Left lung (tissue), 10 donors: ENCODE results near the gene CACNB1. TPM values are rescaled to one million over a fixed set of nuclear protein-coding genes. Genes with fewer than 3 reads are reported as not detected.
A peak's percentile ranks its signal among the peaks of the same experiment; 100 is the strongest.

Experiments
- ATAC-seq: fragments of 200-7000 bp; cut with Tn5 transposase; one replicate; pipeline ENCODE4 v1.9.1; 2020; ENCODE audit warnings: moderate library complexity
- DNase-seq, 4 donors: peaks; one replicate each; pipeline ENCODE4 v3.0.0-alpha.2; 2013 to 2020
- H3K27ac ChIP-seq, 2 donors: fragments of 200-600 bp; sonication (generic) in 1 of 2; one replicate each; pipeline versions ENCODE4 v1.5.0 to v1.8.0; 2020 to 2021
- H3K27me3 ChIP-seq, 2 donors: fragments of 200-600 bp; sonication (generic) in 1 of 2; one replicate each; pipeline versions ENCODE4 v1.5.0 to v1.8.0; 2020 to 2021
- H3K36me3 ChIP-seq, 2 donors: fragments of 200-600 bp; sonication (generic) in 1 of 2; one replicate each; pipeline versions ENCODE4 v1.5.0 to v1.8.0; 2020 to 2021
- H3K4me1 ChIP-seq, 2 donors: fragments of 200-600 bp; one replicate each; pipeline ENCODE4 v1.8.0; 2021
- H3K4me3 ChIP-seq, 2 donors: fragments of 200-600 bp; sonication (generic) in 1 of 2; one replicate each; pipeline versions ENCODE4 v1.5.0 to v1.8.0; 2020 to 2021; ENCODE audit warnings: mild to moderate bottlenecking in 1 of 2
- H3K9me3 ChIP-seq, 2 donors: fragments of 200-600 bp; sonication (generic) in 1 of 2; one replicate each; pipeline versions ENCODE4 v1.5.0 to v1.8.0; 2020 to 2021
- intact Hi-C, 2 donors: fragments of 100-400 bp; cut with DNase I; formaldehyde crosslinking; loops; one replicate each; pipeline versions ENCODE4 v1.11.2 to v1.14.2; 2022
- polyA plus RNA-seq, 6 donors: library from polyadenylated mRNA; unstranded; fragments of 120-200 nt; gene quantifications; one replicate each; pipeline ENCODE4 v1.2.1, GENCODE V29; 2013; ENCODE audit not compliant: insufficient read length in 6 of 6
- total RNA-seq, 2 donors: library from RNA; stranded (reverse); fragmentation: NEBNext Ultra II Directional; extraction: Animal tissue kit (Norgen Biotek cat#: 25700); gene quantifications; one replicate each; pipeline ENCODE4 v1.2.1, GENCODE V29; 2021
- TF ChIP-seq, protein P1 (sequence below), 2 donors: fragments of 200-600 bp; sonication (generic) in 1 of 2; IDR thresholded peaks; one replicate each; pipeline versions ENCODE4 v1.5.0 to v1.8.0; 2021; ENCODE audit warnings: antibody characterized with exemption in 2 of 2
- donor health status: DM: no; HTN: yes; CAD: no.
- donor health status: DM: no; HTN: no; CAD: no.

The CACNB1 gene
- total and polyA plus RNA-seq, 8 donors: 9.4 to 31.4 (median 13.3) TPM

DNA sequence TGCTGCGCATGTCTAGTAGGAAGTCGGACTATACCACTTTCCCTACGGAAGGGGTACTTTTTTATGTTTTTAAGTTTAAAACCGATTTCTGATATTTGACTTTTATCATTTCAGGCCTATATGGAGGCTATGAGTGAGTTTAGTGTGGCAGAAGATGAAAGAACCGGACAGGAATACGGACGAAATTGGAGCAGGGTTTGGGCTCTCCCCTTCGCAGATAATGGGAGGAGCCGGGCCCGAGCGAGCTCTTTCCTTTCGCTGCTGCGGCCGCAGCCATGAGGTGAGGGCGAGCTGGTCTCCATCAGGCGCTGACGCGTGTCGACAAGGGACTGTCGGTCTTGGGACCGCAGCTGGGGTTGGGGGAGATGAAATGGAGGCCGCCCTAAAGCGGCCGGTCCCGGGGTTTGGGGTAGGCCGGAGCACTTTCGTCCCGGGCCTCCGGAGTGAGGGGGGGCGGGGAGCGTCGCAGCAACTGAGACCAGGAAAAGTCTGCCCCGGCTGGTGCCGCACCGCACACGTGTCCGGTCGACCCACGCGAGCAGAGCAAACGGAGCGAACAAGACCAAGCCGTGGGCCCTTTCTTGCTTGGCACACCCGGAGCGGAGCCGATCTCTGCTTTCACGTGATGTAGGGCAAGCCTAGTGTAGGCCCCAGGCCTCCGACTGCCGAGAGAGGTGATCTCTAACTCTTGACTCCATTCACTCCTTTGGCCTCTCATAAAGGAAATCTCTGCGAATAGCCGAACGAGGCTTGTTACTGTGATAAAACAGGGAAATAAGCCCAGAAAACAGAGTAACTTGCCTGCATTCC is 2.8 kb upstream of the CACNB1 start, which contains the start of gene RPL19:
Gene RPL19, plus strand, starts transcription at position 214 of the 810 bp plus-strand sequence. Its CDS starts 62 bp downstream, at position 276.
- TF ChIP-seq, protein P1, sequence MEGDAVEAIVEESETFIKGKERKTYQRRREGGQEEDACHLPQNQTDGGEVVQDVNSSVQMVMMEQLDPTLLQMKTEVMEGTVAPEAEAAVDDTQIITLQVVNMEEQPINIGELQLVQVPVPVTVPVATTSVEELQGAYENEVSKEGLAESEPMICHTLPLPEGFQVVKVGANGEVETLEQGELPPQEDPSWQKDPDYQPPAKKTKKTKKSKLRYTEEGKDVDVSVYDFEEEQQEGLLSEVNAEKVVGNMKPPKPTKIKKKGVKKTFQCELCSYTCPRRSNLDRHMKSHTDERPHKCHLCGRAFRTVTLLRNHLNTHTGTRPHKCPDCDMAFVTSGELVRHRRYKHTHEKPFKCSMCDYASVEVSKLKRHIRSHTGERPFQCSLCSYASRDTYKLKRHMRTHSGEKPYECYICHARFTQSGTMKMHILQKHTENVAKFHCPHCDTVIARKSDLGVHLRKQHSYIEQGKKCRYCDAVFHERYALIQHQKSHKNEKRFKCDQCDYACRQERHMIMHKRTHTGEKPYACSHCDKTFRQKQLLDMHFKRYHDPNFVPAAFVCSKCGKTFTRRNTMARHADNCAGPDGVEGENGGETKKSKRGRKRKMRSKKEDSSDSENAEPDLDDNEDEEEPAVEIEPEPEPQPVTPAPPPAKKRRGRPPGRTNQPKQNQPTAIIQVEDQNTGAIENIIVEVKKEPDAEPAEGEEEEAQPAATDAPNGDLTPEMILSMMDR (IDR thresholded peaks at IDR 0.05): no peak
- Histone ChIP-seq H3K4me3 (peak within 1 kb of the TSS; percentile 93 to 98), H3K9me3 (no peaks in the 10 kb centered on the region), H3K36me3 (peaks cover 4 to 41% of the 10 kb centered on the region in 2 donors), H3K4me1 (peaks cover 26 to 69% of the 10 kb centered on the region in 2 donors), H3K27ac (peak within 1 kb of the TSS; percentile 95 to 97), H3K27me3 (peaks cover 0 to 23% of the 10 kb centered on the region in 2 donors)
- intact Hi-C loops: no loop called here
- DNase-seq (peak in 3 of 4 donors; percentile 81 to 93 (median 93)), ATAC-seq (peak; percentile 55)

GRCh38 chr17:39199820-39200069 is 2.3 kb upstream of the CACNB1 start:
- no peaks in the 10 kb centered on the region for H3K9me3 ChIP-seq
- peak in 2 of 4 donors; percentile 92 to 94 for DNase-seq
- peaks cover 4 to 36% of the 10 kb centered on the region in 2 donors for H3K36me3 ChIP-seq
- H3K27ac ChIP-seq: peak overlapping the region; percentile 95 to 97
- H3K4me1 ChIP-seq: peaks cover 28 to 73% of the 10 kb centered on the region in 2 donors
- peaks cover 0 to 23% of the 10 kb centered on the region in 2 donors for H3K27me3 ChIP-seq
- TF ChIP-seq, protein P1 (IDR thresholded peaks at IDR 0.05): no peak
- peak overlapping the region; percentile 18 to 98 for H3K4me3 ChIP-seq
- peak; percentile 53 for ATAC-seq
- intact Hi-C loops: no loop called here

GRCh38 chr17:39198186-39198566 is 707 bp upstream of the CACNB1 start:
- peaks cover 0 to 23% of the 10 kb centered on the region in 2 donors for H3K27me3 ChIP-seq
- ATAC-seq (no peak), DNase-seq (no peak)
- peaks cover 28 to 79% of the 10 kb centered on the region in 2 donors for H3K4me1 ChIP-seq
- no peaks in the 10 kb centered on the region for H3K9me3 ChIP-seq
- H3K4me3 ChIP-seq: peak overlapping the region in 1 of 2 donors; percentile 58
- H3K27ac ChIP-seq: peak overlapping the region; percentile 66 to 77
- TF ChIP-seq, protein P1 (IDR thresholded peaks at IDR 0.05): no peak
- peaks cover 0 to 30% of the 10 kb centered on the region in 2 donors for H3K36me3 ChIP-seq
- intact Hi-C loops: no loop called here

- ATAC-seq (peak; percentile 54), DNase-seq (peak in 2 of 4 donors; percentile 81 to 85)
- H3K27me3 ChIP-seq: peaks cover 0 to 23% of the 10 kb centered on the region in 2 donors
- TF ChIP-seq, protein P1 (IDR thresholded peaks at IDR 0.05): no peak
- intact Hi-C loops: no loop called here
- no peaks in the 10 kb centered on the region for H3K9me3 ChIP-seq
- peak overlapping the region; percentile 66 to 77 for H3K27ac ChIP-seq
- H3K4me1 ChIP-seq: peaks cover 26 to 66% of the 10 kb centered on the region in 2 donors
- H3K4me3 ChIP-seq: peak overlapping the region; percentile 58 to 75
- peaks cover 0 to 30% of the 10 kb centered on the region in 2 donors for H3K36me3 ChIP-seq
Measured at GRCh38 chr17:39196808-39197291, 619 bp downstream of the CACNB1 start.

DNA sequence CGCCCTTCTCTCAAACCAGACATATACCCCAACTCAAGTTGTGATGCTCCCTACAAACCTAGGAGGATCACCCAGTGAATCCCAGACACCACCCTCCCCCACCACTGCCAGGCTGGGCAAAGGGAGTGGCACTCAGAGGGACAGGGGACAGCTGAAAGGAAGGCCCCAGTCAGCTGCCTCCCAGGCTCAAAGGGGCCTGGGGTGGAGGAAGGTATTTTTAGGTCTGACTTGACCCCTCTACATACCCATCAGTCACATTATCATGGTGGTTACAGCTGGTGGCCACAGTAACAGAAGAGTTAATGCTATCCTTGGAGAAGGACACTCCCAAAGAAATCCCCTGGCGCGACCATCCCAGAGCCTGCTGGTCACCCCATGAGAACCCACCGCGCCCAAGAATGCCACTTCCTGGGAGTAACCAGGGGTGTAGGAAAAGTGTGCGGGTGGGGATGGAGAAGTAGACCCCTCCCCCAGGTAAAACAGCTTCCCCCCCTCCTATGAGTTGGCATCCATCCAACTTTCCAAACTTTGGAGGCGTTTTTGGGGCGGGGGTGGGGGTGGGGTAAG is 1.1 kb downstream of the CACNB1 start:
- Histone ChIP-seq H3K4me3 (peak overlapping the region; percentile 58 to 75), H3K36me3 (peaks cover 0 to 30% of the 10 kb centered on the region in 2 donors), H3K27ac (peak overlapping the region; percentile 34 to 70), H3K27me3 (peaks cover 0 to 23% of the 10 kb centered on the region in 2 donors), H3K4me1 (peaks cover 20 to 61% of the 10 kb centered on the region in 2 donors), H3K9me3 (no peaks in the 10 kb centered on the region)
- ATAC-seq (no peak), DNase-seq (no peak)
- intact Hi-C loops: no loop called here
- TF ChIP-seq, protein P1 (IDR thresholded peaks at IDR 0.05): no peak
